ENCODE data around the gene PPP1R15A.
"Not testable (repeated sequence)": the region's sequence is repeated elsewhere in the genome, so short reads cannot be mapped to it uniquely, and the experiment has no call there.

DNA sequence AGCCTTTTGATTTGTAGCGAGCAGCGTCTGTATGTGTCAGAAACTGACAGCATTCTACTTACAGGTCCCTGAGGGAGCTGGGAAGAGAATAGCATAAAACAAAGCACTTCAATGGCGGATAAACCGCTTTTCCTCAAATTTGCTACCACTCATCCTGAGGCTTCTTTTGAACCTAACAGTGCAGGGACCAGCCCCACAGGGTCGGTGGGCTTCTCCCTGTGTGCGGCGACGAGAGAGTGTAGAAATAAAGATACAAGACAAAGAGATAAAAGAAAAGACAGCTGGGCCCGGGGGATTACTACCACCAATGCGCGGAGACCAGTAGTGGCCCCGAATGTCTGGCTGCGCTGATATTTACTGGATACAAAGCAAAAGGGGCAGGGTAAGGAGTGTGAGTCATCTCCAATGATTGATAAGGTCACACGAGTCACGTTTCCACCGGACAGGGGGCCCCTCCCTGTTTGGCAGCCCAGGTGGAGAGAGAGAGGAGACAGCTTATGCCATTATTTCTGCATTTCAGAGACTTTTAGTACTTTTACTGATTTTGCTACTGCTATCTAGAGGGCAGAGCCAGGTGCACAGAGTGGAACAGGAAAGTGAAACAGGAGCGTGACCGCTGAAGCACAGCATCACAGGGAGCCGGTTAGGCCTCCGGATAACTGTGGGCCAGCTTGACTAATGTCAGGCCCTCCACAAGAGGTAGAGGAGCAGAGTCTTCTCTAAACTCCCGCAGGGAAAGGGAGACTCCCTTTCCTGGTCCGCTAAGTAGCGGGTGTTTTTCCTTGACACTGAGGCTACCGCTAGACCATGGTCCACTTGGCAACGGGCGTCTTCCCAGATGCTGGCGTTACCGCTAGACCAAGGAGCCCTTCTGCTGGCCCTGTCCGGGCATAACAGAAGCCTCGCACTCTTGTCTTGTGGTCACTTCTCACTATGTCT, 4.1 kb downstream of the PPP1R15A start:
- not testable (repeated sequence) for TF ChIP-seq RAD21, YY1 (IDR thresholded peaks at IDR 0.05)
- TF ChIP-seq, protein P1, sequence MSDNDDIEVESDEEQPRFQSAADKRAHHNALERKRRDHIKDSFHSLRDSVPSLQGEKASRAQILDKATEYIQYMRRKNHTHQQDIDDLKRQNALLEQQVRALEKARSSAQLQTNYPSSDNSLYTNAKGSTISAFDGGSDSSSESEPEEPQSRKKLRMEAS (IDR thresholded peaks at IDR 0.05), result not testable (repeated sequence)
- TF ChIP-seq, protein P2, sequence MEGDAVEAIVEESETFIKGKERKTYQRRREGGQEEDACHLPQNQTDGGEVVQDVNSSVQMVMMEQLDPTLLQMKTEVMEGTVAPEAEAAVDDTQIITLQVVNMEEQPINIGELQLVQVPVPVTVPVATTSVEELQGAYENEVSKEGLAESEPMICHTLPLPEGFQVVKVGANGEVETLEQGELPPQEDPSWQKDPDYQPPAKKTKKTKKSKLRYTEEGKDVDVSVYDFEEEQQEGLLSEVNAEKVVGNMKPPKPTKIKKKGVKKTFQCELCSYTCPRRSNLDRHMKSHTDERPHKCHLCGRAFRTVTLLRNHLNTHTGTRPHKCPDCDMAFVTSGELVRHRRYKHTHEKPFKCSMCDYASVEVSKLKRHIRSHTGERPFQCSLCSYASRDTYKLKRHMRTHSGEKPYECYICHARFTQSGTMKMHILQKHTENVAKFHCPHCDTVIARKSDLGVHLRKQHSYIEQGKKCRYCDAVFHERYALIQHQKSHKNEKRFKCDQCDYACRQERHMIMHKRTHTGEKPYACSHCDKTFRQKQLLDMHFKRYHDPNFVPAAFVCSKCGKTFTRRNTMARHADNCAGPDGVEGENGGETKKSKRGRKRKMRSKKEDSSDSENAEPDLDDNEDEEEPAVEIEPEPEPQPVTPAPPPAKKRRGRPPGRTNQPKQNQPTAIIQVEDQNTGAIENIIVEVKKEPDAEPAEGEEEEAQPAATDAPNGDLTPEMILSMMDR (IDR thresholded peaks at IDR 0.05; ENCODE audit: low read depth, low read length, missing input control), result not testable (repeated sequence)
- TF ChIP-seq, protein P3, sequence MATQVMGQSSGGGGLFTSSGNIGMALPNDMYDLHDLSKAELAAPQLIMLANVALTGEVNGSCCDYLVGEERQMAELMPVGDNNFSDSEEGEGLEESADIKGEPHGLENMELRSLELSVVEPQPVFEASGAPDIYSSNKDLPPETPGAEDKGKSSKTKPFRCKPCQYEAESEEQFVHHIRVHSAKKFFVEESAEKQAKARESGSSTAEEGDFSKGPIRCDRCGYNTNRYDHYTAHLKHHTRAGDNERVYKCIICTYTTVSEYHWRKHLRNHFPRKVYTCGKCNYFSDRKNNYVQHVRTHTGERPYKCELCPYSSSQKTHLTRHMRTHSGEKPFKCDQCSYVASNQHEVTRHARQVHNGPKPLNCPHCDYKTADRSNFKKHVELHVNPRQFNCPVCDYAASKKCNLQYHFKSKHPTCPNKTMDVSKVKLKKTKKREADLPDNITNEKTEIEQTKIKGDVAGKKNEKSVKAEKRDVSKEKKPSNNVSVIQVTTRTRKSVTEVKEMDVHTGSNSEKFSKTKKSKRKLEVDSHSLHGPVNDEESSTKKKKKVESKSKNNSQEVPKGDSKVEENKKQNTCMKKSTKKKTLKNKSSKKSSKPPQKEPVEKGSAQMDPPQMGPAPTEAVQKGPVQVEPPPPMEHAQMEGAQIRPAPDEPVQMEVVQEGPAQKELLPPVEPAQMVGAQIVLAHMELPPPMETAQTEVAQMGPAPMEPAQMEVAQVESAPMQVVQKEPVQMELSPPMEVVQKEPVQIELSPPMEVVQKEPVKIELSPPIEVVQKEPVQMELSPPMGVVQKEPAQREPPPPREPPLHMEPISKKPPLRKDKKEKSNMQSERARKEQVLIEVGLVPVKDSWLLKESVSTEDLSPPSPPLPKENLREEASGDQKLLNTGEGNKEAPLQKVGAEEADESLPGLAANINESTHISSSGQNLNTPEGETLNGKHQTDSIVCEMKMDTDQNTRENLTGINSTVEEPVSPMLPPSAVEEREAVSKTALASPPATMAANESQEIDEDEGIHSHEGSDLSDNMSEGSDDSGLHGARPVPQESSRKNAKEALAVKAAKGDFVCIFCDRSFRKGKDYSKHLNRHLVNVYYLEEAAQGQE (IDR thresholded peaks at IDR 0.05), result not testable (repeated sequence)

Data from liver (tissue), 3 donors.